Liver (tissue), 9 donors: Measurements from ENCODE around the gene RNF157. TPM values are rescaled to one million over a fixed set of nuclear protein-coding genes. Genes with fewer than 3 reads are reported as not detected.
A peak's percentile ranks its signal among the peaks of the same experiment; 100 is the strongest.

Source experiments
- DNase-seq: peaks from one replicate; pipeline ENCODE4 v3.0.0-alpha.2; 2017; ENCODE audit warnings: low spot score
- H3K27ac ChIP-seq, 2 donors: one replicate each; pipeline ENCODE4 v1.7.0; 2013; ENCODE audit warnings: inconsistent platforms in 2 of 2, low read length in 2 of 2, control low read depth in 1 of 2, low read depth in 1 of 2, mild to moderate bottlenecking in 1 of 2
- H3K27me3 ChIP-seq, 4 donors: one replicate each; pipeline versions ENCODE4 v1.6.1 to v1.7.0; 2013; ENCODE audit warnings: low read length in 3 of 4, inconsistent platforms in 1 of 4, mild to moderate bottlenecking in 1 of 4, moderate library complexity in 1 of 4; ENCODE audit not compliant: control insufficient read depth in 4 of 4, insufficient read depth in 4 of 4
- H3K36me3 ChIP-seq, 4 donors: one replicate each; pipeline versions ENCODE4 v1.6.1 to v1.7.0; 2013; ENCODE audit warnings: low read length in 3 of 4, mild to moderate bottlenecking in 3 of 4, low read depth in 1 of 4, moderate library complexity in 1 of 4; ENCODE audit not compliant: control insufficient read depth in 4 of 4, insufficient read depth in 3 of 4
- H3K4me1 ChIP-seq, 4 donors: one replicate each; pipeline versions ENCODE4 v1.6.1 to v1.7.0; 2013; ENCODE audit warnings: low read length in 3 of 4, mild to moderate bottlenecking in 3 of 4, moderate library complexity in 1 of 4; ENCODE audit not compliant: control insufficient read depth in 4 of 4, insufficient read depth in 4 of 4
- H3K4me3 ChIP-seq, 3 donors: one replicate each; pipeline versions ENCODE4 v1.6.1 to v1.7.0; 2013; ENCODE audit warnings: low read length in 3 of 3, control low read depth in 1 of 3, low read depth in 1 of 3, mild to moderate bottlenecking in 1 of 3
- H3K9ac ChIP-seq, 2 donors: one replicate each; pipeline ENCODE4 v1.7.0; 2013; ENCODE audit warnings: low read length in 2 of 2, mild to moderate bottlenecking in 2 of 2, moderate library complexity in 2 of 2, control low read depth in 1 of 2, low read depth in 1 of 2
- H3K9me3 ChIP-seq, 4 donors: one replicate each; pipeline versions ENCODE4 v1.6.1 to v1.7.0; 2013; ENCODE audit warnings: low read length in 3 of 4; ENCODE audit not compliant: control insufficient read depth in 4 of 4
- EGR1 ChIP-seq, 2 donors: IDR thresholded peaks; 2 replicates each; pipeline ENCODE4 v1.6.1; 2016 to 2018; ENCODE audit warnings: antibody characterized with exemption in 2 of 2, low read depth in 2 of 2
- FOXA1 ChIP-seq: IDR thresholded peaks from 2 replicates; pipeline ENCODE4 v1.6.1; 2016; ENCODE audit warnings: antibody characterized with exemption
- FOXA2 ChIP-seq: IDR thresholded peaks from 2 replicates; pipeline ENCODE4 v1.6.1; 2016; ENCODE audit warnings: antibody characterized with exemption
- GABPA ChIP-seq, 2 donors: IDR thresholded peaks in 1 of 2; conservative IDR thresholded peaks in 1 of 2; 2 replicates each; pipeline ENCODE4 v1.6.1; 2016; ENCODE audit warnings: antibody characterized with exemption in 2 of 2, mild to moderate bottlenecking in 1 of 2, moderate library complexity in 1 of 2
- HNF4A ChIP-seq, 2 donors: conservative IDR thresholded peaks; 2 replicates each; pipeline ENCODE4 v1.6.1; 2016; ENCODE audit warnings: antibody characterized with exemption in 2 of 2, mild to moderate bottlenecking in 2 of 2
- HNF4G ChIP-seq: IDR thresholded peaks from 2 replicates; pipeline ENCODE4 v1.6.1; 2016; ENCODE audit warnings: antibody characterized with exemption
- JUND ChIP-seq, 2 donors: IDR thresholded peaks; 2 replicates each; pipeline ENCODE4 v1.6.1; 2016; ENCODE audit warnings: antibody characterized with exemption in 2 of 2
- NR2F2 ChIP-seq: IDR thresholded peaks from 2 replicates; pipeline ENCODE4 v1.6.1; 2016; ENCODE audit warnings: antibody characterized with exemption
- RAD21 ChIP-seq, 2 donors: IDR thresholded peaks; 2 replicates each; pipeline ENCODE4 v1.6.1; 2016; ENCODE audit warnings: antibody characterized with exemption in 2 of 2, mild to moderate bottlenecking in 2 of 2
- RXRA ChIP-seq, 2 donors: IDR thresholded peaks; 2 replicates each; pipeline ENCODE4 v1.6.1; 2017 to 2018; ENCODE audit warnings: antibody characterized with exemption in 2 of 2, mild to moderate bottlenecking in 1 of 2
- SP1 ChIP-seq: IDR thresholded peaks from 2 replicates; pipeline ENCODE4 v1.6.1; 2018; ENCODE audit warnings: antibody characterized with exemption, mild to moderate bottlenecking
- TAF1 ChIP-seq: conservative IDR thresholded peaks from 2 replicates; pipeline ENCODE4 v1.6.1; 2016; ENCODE audit warnings: antibody characterized with exemption, mild to moderate bottlenecking
- YY1 ChIP-seq: IDR thresholded peaks from 2 replicates; pipeline ENCODE4 v1.6.1; 2016; ENCODE audit warnings: antibody characterized with exemption, mild to moderate bottlenecking
- WGBS: extraction: QIAGEN DNeasy Blood & Tissue Kit; methylation state at CpG from one replicate; pipeline ENCODE4 v1.1.7; 2013; 5-methylcytosine and 5-hydroxymethylcytosine counted together
- polyA plus RNA-seq, 2 donors: library from polyadenylated mRNA; stranded (reverse) in 1 of 2; unstranded in 1 of 2; fragments of 200-250 nt in 1 of 2; fragments of >200 nt in 1 of 2; fragmentation: Nextera tagmentation in 1 of 2; extraction: Ambion mirVana in 1 of 2; gene quantifications; one replicate each; pipeline versions ENCODE4 v1.2.1 to v1.2.3, GENCODE V29; 2013 to 2015
- total RNA-seq, 2 donors: library from RNA; depleted of rRNA; stranded (reverse); fragments of >200 nt; gene quantifications; one replicate each; pipeline ENCODE4 v1.2.3, GENCODE V29; 2014
- TF ChIP-seq, protein P1 (sequence below): IDR thresholded peaks from 2 replicates; pipeline ENCODE4 v1.6.1; 2016; ENCODE audit warnings: antibody characterized with exemption
- TF ChIP-seq, protein P2 (sequence below): fragments of 150-350 bp; IDR thresholded peaks from 2 replicates; pipeline ENCODE4 v1.5.1; 2017; ENCODE audit warnings: improper control_type of control experiment, low read depth, low read length; ENCODE audit not compliant: missing input control
- TF ChIP-seq, protein P3 (sequence below): IDR thresholded peaks from 2 replicates; pipeline ENCODE4 v1.6.1; 2016; ENCODE audit warnings: antibody characterized with exemption
- TF ChIP-seq, protein P4 (sequence below): IDR thresholded peaks from 2 replicates; pipeline ENCODE4 v1.6.1; 2016; ENCODE audit warnings: antibody characterized with exemption, mild to moderate bottlenecking
- TF ChIP-seq, protein P5 (sequence below): IDR thresholded peaks from 2 replicates; pipeline ENCODE4 v1.6.1; 2016; ENCODE audit warnings: antibody characterized with exemption
- donor health status: healthy.
- donor health status: healthy.
- donor health status: healthy.
- donor health status: healthy.
- donor health status: healthy.

RNF157 gene
- total and polyA plus RNA-seq, 4 donors, result 0.42 to 2.9 (median 0.66) TPM

DNA sequence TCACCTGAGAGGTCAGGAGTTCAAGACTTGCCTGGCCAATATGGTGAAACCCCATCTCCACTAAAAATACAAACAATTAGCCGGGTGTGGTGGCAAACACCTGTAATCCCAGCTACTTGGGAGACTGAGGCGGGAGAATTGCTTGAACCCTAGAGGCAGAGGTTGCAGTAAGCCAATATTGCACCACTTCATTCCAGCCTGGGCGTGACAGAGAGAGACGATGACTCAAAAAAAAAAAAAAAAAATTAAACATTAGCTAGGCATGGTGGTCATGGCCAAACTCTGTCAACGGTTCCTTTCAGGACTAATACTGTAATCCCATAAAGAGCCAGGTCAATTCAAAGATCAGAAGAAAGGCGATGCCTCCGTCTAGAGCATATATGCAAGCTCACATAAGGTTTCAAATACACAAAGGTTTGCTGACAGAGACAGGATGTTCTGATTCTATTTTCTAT, 2.4 kb downstream of the RNF157 start:
- no peak overlapping the region for H3K27ac ChIP-seq
- TF ChIP-seq, protein P1, sequence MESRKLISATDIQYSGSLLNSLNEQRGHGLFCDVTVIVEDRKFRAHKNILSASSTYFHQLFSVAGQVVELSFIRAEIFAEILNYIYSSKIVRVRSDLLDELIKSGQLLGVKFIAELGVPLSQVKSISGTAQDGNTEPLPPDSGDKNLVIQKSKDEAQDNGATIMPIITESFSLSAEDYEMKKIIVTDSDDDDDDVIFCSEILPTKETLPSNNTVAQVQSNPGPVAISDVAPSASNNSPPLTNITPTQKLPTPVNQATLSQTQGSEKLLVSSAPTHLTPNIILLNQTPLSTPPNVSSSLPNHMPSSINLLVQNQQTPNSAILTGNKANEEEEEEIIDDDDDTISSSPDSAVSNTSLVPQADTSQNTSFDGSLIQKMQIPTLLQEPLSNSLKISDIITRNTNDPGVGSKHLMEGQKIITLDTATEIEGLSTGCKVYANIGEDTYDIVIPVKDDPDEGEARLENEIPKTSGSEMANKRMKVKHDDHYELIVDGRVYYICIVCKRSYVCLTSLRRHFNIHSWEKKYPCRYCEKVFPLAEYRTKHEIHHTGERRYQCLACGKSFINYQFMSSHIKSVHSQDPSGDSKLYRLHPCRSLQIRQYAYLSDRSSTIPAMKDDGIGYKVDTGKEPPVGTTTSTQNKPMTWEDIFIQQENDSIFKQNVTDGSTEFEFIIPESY, result no peak
- TF ChIP-seq NR2F2 (no peak), FOXA1 (no peak), RAD21 (IDR thresholded peaks at IDR 0.05) (no peak), EGR1 (IDR thresholded peaks at IDR 0.05; ENCODE audit: low read depth in 2 of 2) (no peak), FOXA2 (no peak), GABPA (IDR thresholded peaks at IDR 0.05 in 1 of 2, conservative IDR thresholded peaks at IDR 0.05 in 1 of 2) (no peak), HNF4G (no peak), RXRA (IDR thresholded peaks at IDR 0.05) (peak; percentile 11 to 55), HNF4A (conservative IDR thresholded peaks at IDR 0.05) (peak in 1 of 2 donors; percentile 38), TAF1 (no peak), SP1 (peak; percentile 15), YY1 (peak; percentile 42), JUND (IDR thresholded peaks at IDR 0.05) (peak in 1 of 2 donors; percentile 36)
- TF ChIP-seq, protein P2, sequence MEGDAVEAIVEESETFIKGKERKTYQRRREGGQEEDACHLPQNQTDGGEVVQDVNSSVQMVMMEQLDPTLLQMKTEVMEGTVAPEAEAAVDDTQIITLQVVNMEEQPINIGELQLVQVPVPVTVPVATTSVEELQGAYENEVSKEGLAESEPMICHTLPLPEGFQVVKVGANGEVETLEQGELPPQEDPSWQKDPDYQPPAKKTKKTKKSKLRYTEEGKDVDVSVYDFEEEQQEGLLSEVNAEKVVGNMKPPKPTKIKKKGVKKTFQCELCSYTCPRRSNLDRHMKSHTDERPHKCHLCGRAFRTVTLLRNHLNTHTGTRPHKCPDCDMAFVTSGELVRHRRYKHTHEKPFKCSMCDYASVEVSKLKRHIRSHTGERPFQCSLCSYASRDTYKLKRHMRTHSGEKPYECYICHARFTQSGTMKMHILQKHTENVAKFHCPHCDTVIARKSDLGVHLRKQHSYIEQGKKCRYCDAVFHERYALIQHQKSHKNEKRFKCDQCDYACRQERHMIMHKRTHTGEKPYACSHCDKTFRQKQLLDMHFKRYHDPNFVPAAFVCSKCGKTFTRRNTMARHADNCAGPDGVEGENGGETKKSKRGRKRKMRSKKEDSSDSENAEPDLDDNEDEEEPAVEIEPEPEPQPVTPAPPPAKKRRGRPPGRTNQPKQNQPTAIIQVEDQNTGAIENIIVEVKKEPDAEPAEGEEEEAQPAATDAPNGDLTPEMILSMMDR, result no peak
- TF ChIP-seq, protein P3, sequence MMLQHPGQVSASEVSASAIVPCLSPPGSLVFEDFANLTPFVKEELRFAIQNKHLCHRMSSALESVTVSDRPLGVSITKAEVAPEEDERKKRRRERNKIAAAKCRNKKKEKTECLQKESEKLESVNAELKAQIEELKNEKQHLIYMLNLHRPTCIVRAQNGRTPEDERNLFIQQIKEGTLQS, result no peak
- TF ChIP-seq, protein P4, sequence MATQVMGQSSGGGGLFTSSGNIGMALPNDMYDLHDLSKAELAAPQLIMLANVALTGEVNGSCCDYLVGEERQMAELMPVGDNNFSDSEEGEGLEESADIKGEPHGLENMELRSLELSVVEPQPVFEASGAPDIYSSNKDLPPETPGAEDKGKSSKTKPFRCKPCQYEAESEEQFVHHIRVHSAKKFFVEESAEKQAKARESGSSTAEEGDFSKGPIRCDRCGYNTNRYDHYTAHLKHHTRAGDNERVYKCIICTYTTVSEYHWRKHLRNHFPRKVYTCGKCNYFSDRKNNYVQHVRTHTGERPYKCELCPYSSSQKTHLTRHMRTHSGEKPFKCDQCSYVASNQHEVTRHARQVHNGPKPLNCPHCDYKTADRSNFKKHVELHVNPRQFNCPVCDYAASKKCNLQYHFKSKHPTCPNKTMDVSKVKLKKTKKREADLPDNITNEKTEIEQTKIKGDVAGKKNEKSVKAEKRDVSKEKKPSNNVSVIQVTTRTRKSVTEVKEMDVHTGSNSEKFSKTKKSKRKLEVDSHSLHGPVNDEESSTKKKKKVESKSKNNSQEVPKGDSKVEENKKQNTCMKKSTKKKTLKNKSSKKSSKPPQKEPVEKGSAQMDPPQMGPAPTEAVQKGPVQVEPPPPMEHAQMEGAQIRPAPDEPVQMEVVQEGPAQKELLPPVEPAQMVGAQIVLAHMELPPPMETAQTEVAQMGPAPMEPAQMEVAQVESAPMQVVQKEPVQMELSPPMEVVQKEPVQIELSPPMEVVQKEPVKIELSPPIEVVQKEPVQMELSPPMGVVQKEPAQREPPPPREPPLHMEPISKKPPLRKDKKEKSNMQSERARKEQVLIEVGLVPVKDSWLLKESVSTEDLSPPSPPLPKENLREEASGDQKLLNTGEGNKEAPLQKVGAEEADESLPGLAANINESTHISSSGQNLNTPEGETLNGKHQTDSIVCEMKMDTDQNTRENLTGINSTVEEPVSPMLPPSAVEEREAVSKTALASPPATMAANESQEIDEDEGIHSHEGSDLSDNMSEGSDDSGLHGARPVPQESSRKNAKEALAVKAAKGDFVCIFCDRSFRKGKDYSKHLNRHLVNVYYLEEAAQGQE, result no peak
- TF ChIP-seq, protein P5, sequence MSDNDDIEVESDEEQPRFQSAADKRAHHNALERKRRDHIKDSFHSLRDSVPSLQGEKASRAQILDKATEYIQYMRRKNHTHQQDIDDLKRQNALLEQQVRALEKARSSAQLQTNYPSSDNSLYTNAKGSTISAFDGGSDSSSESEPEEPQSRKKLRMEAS, result no peak
- no peaks in the 10 kb centered on the region for H3K9me3 ChIP-seq
- H3K36me3 ChIP-seq, result no peaks in the 10 kb centered on the region
- no peak overlapping the region for H3K4me3 ChIP-seq
- no peaks in the 10 kb centered on the region for H3K27me3 ChIP-seq
- H3K9ac ChIP-seq, result no peak overlapping the region
- WGBS, result 40% methylated on average over 7 of the region's 7 CpGs
- peaks cover 6 to 12% (median 7%) of the 10 kb centered on the region in 4 donors for H3K4me1 ChIP-seq
- DNase-seq, result no peak
